Measurements from ENCODE around the gene NCMAP.
"Not testable (repeated sequence)": the region's sequence is repeated elsewhere in the genome, so short reads cannot be mapped to it uniquely, and the experiment has no call there.

Gene NCMAP

DNA sequence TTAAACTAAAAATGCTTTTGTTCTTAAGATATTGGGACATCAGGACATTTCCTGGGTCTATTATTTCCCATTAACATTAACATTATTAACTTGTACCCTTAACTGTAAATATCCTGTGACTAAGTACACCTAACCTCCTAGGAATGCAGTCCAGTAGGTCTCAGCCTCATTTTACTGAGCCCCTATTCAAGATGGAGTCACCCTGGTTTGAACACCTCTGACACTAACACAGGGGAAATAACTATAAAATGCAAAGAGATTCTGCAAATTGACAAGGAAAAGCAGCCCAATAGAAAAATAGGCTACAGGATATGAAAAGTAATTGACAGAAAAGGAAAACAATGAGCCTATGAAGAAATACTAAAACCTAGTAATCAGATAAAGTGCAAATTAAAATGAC lies 11.6 kb upstream of the NCMAP start:
- DNase-seq, result no peak

DNA sequence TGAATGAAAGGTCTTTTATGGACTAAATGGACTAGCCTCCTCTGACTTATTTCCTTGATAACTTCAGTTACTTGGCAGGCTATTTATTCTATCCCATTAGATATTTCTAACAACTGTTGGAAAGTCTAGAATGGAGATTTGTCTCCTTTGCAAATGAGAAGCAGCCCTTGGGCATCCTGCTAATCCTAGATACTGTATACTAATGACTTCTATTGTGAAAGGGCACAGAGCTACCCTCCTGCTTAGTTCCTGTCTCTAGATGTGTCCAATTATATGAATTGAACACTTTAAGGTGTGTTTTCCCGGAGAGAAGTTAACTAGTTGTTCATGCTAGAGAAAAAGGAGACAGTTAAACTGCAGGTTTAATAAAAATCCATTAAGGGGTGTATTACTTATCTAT lies 10.2 kb upstream of the NCMAP start:
- no peak for DNase-seq

DNA sequence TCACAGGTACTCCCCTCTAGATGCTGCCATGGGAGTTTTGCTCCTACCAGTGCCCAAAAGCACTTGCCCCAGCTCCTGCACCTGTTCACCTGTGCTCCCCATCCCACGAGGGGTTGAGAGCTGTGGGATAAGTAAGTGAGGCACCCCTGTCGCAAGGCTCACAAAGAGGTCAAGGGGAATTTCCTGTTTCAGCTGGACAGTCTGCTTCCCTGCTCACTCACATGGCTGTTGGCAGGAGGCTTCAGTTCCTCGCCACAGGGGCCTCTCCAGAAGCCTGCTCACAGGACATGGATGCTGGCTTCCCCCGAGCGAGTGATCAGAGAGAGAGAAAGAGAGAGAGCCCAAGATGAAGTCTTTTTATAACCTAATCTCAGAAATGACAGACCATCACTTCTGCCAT lies 8.7 kb upstream of the NCMAP start:
- no peak for DNase-seq

DNA sequence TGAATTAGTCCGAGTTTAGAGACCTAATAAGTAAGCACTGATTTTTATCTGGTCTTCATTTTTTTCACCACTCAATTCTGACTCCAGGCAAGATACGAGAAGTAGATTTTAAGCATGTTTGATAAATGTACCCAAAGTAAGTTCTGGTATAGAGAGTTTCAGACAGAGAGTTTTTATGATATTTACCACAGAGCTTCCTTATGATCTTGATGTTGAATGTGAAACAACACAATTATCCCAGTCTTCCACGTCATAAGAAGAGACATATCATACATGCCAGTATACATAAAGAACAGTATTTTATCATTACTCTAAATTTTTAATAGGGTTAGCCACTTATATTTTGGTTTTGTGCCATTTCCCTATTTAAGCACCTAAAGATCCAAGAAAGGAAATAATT lies 7.8 kb upstream of the NCMAP start:
- DNase-seq, result no peak

DNA sequence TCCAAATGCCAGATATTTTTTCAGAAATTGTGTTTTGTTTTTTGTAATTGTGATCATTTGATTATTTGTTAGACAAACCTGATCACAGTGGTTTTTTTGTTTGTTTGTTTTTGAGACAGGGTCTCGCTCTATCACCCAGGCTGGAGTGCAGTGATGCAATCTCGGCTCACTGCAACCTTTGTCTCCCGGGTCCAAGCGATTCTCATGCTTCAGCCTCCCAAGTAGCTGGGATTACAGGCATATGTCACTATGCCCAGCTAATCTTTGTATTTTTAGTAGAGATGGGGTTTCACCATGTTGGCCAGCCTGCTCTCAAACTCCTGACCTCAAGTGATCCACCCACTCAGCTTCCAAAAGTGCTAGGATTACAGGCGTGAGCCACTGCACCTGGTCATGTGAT lies 6.7 kb upstream of the NCMAP start:
- DNase-seq, result not testable (repeated sequence)

DNA sequence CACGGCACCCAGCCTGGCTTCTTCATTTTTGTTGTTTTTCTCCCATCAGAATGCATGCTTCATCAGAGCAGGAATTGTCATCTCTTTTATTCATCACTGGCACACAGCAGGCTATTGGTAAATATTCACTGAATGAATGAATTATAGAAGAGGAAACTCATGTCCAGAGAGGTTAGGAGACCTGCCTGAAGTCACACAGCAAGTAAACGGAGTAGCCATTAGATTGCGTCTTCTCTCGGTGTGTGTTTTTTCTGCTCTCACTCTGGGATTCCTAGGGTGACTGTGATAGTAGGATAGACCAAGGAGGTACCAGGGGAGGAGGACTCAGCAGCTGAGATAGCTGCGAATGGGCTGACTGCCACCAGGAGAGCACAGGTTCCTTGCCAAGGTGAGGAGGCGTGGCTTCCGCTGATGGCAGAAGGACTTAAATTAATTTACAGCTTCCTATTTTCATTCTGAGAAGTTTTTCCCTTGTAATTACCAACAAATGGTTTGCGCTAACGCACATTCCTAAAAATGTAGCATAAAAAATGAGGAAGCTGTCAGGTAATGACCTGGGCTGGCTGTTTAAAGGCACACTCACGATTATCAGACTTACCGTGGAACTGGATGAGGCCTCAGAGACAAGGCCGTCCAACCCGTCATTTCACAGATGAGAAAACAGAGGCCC lies 4.5 kb upstream of the NCMAP start:
- DNase-seq, result no peak

DNA sequence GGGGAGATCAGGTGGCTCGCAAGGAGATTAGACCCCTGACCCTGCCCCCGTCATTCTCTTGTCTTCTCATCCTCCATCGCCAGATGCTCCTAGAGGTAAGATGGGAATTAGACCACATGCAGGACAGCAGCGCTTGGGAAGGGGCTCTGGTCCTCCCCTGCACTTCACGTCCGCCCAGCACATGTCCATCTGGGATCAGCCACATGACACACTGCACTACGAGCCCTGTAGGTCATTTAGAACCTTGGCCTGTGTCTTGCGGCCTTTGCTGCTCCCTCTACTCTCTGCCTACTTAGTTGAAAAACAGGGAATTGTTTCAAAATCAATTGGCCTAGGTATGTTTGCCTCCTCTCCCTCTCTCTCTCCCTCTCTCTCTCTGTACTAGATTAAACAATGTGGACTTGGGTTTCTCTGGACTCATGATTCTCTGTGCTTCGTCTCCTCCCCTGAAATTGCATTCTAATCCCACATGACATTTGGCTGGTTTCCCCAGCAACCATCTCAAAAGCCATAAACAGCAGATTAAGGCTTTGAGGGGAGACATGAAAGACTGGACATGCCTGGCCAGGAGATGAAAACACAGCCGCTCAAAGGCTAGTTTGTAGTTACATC lies 3.8 kb upstream of the NCMAP start:
- DNase-seq, result no peak

DNA sequence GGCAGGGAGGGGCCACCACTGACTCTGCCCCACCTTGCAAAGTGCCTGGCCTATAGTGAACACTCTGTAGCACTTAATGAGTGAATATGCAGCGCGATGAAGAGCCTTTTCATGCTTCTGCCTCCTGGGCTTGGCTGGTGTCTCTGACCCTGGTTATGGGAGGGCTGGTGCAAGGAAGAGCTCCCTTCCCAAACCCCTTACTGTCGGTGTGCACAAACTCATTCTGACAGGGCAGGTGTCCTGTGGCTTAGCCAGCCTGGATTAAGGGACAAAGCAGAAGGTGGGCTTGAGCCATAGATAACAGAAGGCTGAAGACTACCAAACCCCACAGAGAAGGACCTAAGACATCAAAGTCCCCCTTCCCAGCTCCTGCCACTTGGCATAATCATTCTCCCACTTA lies 2.0 kb upstream of the NCMAP start:
- no peak for DNase-seq

DNA sequence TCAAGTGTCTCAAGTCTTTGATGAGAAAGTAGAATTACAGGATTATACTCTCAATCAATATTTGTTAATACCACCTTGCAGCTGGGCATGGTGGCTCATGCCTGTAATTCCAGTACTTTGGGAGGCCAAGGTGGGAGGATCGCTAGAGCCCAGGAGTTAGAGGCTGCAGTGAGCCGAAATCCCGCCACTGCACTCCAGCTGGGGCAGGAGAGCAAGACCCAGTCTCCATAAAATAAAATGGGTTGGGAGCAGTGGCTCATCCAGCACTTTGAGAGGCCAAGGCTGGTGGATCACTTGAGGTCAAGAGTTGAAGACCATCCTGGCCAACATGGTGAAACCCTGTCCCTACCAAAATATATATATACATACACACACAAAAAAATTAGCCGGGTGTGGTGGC lies 1.2 kb upstream of the NCMAP start:
- DNase-seq, result no peak

DNA sequence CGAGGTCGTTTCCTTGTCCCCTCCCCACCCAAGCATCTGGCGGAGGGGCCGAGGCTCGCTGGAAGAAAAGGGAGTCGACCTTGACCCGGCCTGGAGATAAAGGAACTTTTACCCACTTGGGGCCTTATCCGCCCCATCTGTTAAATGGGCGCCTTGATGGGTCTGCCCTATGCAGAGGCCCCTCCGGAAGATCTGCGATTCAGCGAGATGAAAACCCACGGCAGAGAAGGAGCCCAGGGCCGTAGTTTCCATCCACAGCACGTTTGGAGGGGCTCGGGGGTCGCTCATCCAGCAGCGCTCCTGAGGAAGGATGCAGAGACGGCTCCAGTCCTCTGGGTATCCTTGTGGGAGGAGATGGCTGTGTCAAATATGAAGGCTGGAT lies 518 bp downstream of the NCMAP start:
- DNase-seq, result no peak

DNA sequence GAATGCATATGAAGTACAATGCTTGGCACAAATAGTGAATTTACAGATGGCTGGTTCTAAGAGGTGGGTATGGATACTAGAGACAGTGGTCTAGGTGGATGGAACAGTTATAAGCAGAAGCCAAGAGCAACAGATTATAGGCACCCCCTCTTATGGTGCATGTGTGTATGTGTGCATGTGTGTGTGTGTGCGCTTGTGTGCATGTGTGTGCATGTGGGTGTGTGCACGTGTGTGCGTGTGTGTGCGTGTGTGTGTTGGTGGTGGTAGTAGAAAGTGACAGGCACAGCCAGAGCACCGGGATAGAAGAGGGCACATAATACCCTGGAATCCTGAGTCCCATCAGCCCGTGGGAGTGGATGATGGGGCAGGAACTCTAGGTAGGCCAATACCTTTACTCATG lies 1.3 kb downstream of the NCMAP start:
- DNase-seq, result no peak

DNA sequence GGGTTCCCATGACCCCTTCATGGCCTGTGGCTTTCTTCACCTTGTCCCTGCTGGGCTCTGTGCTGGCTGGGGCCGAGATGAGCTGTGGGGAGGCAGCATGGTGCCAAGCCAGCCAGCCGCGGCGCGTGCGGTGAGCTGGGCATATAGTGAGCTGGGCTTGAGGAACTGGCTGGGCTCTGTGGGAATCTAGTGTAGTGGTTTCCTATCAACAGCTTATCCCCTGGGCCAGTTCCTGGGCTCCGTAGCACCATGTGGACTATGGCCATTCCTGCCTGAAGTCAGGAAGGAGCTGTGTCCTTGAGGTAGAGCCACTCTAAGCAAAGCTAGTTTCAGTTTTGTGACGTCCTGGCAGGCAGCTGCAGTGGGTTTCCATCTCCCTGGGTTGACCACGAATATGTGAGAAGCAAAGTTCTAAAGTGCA lies 1.8 kb downstream of the NCMAP start:
- DNase-seq, result no peak

DNA sequence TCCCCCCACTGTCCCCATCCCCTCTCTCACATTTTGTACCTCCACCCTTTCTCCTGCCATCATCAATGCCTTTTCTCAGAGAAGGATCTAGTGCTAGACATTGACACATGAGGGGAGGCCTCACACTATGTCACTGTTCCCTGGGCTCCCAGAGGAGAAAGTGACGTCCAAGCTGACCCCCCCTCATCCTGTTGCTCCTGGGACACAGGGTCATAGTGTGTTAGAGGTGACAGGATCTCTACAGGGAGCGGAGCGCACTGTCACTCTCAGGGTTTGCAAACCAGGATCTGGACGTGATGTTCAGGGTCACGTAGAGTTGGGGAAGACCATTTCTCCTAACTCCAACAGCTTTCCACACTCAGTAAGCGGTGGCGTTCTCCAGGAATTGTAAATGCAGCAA lies 2.6 kb downstream of the NCMAP start:
- no peak for DNase-seq

DNA sequence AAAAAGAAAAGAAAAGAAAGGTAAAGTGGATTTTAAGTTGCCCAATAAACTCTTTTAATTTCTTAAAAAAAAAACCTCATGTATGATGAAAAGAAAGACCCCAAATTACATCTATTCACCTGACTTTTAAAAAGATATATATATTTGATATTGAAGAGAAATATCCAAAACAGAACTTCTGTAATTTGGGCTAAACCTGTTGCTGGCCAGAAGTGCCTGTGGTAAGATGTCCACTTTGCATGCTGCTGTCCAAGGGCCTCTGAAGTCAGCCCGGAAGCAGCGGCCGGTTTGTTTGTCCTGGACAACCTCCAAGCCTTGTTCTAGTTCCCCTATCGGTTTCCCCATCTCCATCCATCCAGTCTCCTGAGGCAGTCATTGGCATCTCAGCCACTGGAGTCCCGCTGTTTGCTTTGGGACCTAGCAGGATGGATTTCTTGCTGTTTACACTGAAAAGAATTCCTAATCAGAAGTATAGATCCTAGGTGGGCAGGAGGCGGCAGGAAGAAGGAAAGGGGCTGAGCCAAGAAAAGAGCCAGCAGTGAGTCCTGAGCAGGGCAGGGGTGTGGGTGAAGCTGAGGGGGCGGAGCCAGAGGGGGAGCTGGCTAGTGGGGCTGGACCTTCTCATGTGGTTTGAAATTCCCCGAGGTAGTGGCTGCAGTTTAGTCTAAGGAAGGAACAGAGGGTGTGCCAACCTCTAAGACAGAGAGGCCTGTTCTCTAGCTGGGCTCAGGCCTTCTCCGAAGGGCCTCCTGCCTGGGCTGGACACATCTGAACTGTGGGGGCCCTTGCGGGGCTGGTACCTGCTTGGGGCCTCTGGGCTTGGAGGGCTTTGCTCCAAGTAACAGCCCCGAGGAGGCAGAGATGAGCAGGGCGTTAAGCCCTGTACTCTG lies 3.3 kb downstream of the NCMAP start:
- peak; percentile 47 for DNase-seq

DNA sequence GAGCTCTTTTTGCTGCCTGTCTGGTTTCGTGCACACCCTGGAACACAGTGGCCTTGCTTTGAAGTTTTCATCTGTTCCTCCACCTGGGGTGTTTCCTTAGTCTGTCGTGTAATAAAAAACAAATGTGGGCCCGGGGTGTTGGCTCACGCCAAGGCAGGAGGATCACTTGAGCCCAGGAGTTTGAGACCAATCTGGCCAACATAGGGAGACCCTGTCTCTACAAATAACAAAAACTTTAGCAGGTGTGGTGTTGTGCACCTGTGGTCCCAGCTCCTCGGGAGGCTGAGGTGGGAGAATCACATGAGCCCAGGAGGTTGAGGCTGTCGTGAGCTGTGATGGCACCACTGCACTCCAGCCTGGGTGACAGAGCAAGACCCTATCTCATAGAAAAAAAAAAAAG lies 4.5 kb downstream of the NCMAP start:
- no peak for DNase-seq

DNA sequence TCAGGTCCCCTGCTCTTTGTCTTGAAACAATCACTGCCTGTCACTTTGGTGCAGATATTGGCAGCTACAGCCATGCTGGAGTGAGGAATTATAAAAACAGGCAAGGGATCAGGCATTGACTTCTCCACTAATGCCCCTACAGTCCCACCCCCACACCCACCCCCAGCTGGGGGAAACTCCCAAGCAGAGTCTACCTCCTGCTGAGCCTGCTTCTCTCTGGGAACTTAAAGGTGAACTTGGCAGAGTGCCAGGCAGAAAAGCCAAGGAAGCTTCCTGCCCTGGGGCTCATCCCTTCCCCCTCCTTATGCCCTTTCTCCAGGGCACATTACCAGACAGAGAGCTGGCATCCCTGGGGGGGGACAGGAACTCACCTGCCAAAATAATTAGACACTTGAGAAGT lies 6.7 kb downstream of the NCMAP start:
- DNase-seq, result peak; percentile 49

DNA sequence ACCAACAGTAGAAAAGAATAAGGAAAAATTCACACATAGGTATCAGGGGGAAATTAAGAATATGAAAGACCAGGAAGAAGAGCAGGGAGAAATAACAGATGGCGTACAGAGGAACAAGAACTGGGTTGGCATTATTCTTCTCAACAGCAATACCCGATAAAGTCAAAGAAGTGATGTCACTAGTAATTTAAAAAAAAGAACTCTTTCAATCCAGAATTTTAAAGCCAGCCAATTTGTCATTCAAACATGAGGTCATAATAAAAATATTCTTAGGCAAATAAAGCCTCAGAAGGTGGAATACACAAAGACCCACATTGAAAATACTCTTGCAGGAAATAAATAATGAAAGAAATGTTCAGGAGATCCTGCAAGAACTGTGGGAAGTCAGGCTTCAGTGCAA lies 8.8 kb downstream of the NCMAP start:
- DNase-seq, result no peak

DNA sequence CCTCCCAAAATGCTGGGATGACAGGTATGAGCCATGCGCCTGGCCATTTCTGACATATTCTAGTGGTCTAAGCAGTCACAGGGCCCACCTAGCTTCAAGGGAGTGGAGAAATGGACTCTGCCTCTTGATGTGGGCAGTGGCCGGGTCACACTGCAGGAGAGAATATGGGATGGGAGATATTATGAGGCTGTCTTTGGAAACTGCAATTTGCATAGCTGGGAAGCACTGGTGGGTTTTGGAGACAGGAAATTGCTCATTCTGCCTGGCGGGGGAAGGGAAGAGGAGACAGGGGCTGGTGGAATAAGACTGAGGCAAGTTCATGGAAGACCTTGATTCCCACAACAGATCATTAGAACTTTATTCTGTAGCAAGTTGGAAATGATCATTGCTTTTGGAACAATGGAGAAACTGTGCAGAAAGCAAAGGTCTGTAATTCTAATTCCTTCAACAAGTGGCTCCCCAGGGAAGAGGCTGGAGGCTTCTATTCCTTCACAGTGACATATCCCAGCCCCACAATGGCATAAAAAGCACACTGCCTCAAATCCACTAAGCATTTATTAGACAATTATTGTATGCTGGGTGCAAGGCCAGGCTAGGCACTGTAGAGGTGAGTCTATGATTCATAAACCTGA lies 10.5 kb downstream of the NCMAP start:
- no peak for DNase-seq

DNA sequence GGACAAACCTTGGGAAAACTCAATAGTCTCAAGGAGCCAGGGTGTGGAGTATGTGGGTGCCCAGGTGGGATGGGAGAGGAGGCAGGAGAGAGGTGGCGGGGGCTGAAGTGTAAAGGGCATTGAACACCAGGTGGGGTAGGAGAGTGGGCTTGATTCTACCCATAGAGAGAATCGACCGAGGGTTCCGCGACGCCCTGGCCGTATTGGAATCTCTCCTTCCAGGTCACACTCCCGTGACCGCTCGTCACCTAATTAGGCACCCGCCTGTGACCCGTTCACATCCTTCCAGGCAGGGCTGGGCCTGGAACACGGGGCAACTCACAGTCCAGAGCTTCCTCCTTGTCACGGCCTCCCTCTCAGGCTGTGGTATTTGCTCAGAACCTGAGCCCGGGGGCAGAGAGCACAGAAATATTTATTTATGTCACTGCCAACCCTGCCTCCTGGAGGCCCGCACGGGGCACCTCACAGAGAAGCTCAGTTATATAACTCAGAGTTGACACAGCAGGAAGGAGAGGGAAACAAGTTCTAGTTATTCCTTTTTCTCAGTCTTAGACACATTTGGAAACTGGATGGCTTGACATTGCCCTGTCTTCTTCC lies 12.0 kb downstream of the NCMAP start:
- DNase-seq, result peak; percentile 27

DNA sequence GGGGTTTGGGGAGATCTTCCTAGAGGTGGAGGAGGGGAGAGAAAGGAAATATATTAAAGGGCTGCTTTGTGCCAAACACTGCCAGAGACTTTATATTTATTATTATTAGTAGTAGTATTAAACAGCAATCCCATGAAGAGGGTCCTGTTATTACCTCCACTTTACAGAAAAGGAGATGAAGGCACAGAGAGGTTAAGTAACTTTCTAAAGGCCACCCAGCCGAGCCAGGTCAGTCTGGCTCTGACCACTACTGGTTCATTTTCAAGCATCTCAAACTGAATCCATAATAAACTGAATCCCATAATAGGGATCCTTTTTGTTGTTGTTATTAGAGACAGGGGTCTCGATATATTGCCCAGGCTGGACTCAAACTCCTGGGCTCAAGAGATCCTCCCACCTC lies 12.6 kb downstream of the NCMAP start:
- DNase-seq, result no peak

DNA sequence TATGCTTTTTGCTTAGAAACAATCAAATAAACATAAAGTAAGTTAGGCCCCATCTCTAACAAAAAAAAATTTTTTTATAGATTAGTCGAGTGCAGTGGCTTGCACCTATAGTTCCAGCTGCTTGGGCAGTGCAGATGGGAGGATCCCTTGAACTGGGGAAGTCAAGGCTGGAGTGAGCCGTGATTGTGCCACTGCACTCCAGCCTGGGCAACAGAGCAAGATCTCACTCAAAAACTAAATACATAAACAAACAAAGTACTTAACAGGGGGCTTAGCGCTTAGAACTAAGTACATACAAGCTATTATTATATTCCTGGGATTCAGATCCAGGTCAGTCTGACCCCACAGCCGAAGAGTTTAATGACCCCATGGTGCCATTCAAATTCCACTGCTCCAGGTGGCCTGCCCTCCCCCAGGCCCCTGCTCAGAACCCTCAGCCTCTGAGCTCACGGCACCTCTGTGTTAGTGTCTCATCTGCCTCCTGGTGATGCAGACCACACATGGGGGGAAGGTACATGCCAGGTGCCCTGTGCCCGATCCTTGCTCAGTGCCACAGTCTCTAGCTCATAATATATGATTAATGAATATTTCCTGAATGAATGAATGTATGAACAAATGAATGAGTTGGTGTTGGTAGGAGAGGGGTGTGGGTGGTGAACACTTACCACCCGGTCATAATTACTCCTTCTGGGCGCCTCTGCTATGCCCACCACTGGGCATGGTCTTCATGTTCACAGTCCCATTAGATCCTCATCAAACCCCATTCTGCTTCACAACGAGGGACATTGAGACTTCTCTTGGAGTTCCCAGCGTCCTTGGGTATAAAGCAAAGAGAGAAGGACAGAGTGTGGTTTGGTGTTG lies 14.6 kb downstream of the NCMAP start:
- DNase-seq, result no peak

DNA sequence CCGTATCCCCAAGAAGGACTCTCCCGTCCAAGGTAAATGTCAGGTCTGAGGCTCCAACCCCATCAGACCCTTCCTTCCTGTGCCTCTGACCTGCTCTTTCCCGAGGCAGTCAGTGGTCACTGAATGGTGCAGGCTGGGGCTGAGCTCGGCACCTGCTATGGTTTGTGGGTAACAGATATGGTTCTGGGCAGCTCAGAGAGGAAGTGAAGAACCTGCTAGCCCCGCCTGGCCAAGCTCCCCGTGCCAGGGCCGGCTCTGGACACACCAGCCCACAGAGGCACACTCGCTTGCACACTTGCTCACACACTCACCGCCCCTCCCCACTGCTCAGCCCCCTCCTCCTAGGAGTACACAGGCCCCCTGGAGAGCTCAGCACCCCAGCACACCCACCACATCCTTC lies 16.4 kb downstream of the NCMAP start:
- DNase-seq, result no peak

All from NCI-H510A treated with DMSO at 0.1 percent for 48 hours (cell line).